BLaER1 treated with 17β-estradiol and CSF1 and Interleukin-3, amounts not matched to agents 10 nM and 100 nM (cell line): ENCODE results near the gene RFX3.

Experiments
- H3K27ac ChIP-seq, 11 experiments: shearing (Covaris generic); formaldehyde crosslinking; 2 replicates each; pipeline ENCODE4 v1.8.1; 2022
- H3K27me3 ChIP-seq, 11 experiments: shearing (Covaris generic); formaldehyde crosslinking; 2 replicates each; pipeline ENCODE4 v1.8.1; 2022
- H3K36me3 ChIP-seq, 11 experiments: shearing (Covaris generic); formaldehyde crosslinking; 2 replicates each; pipeline ENCODE4 v1.8.1; 2022
- H3K4me1 ChIP-seq, 10 experiments: shearing (Covaris generic); formaldehyde crosslinking; 2 replicates each; pipeline ENCODE4 v1.8.1; 2022
- H3K4me2 ChIP-seq, 11 experiments: shearing (Covaris generic); formaldehyde crosslinking; 2 replicates each; pipeline ENCODE4 v1.8.1; 2022
- H3K4me3 ChIP-seq, 10 experiments: shearing (Covaris generic); formaldehyde crosslinking; 2 replicates each; pipeline ENCODE4 v1.8.1; 2022
- H3K9ac ChIP-seq, 11 experiments: shearing (Covaris generic); formaldehyde crosslinking; 2 replicates each; pipeline ENCODE4 v1.8.1; 2022
- H3K9me3 ChIP-seq, 11 experiments: shearing (Covaris generic); formaldehyde crosslinking; replicated peaks in 1 of 11; 2 replicates each; pipeline ENCODE4 v1.8.1; 2022
- H4K20me1 ChIP-seq, 11 experiments: shearing (Covaris generic); formaldehyde crosslinking; 2 replicates each; pipeline ENCODE4 v1.8.1; 2022
- Cebpa-rat ChIP-seq, 11 experiments: shearing (Covaris generic); IDR thresholded peaks; 2 replicates each; pipeline ENCODE4 v1.8.1; 2022

The RFX3 gene

GRCh38 chr9:3497401-3497800 is 28.4 kb downstream of the RFX3 start:
- Histone ChIP-seq H3K36me3 (peaks cover 0 to 10% (median 0%) of the 10 kb centered on the region in 11 experiments; a peak in 2 of 22 replicates), H3K27me3 (no peaks in the 10 kb centered on the region), H3K27ac (no peak overlapping the region), H3K4me3 (no peak overlapping the region), H3K4me1 (no peaks in the 10 kb centered on the region), H3K9me3 (0 out of 22 replicates have a peak, but pooled peaks cover 0 to 4% (median 0%) of the 10 kb centered on the region in 11 experiments), H3K9ac (no peak overlapping the region), H3K4me2 (no peak overlapping the region), H4K20me1 (no peaks in the 10 kb centered on the region)
- TF ChIP-seq Cebpa-rat (IDR thresholded peaks at IDR 0.05), result no peak

DNA sequence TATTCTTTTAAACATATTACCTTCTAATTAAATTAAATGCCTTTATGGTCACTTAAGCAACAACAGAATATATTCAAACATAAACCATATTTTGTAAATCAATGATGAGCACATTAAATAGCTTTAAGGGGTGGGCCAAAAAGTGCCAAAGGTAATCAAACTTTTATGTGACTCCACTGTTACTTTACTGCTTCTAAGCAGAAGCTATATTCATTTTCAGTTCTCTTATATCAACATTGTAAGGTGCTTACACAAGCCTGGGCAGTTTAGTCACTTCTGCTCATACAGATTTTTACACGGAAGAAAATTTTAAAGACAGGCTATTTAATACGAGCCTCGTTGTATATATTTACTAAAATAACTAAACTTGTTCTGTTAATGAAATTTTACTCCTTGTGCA is 29.9 kb downstream of the RFX3 start:
- no peaks in the 10 kb centered on the region for H3K27me3 ChIP-seq
- no peak overlapping the region for H3K4me3 ChIP-seq
- H4K20me1 ChIP-seq, result no peaks in the 10 kb centered on the region
- H3K4me2 ChIP-seq, result no peak overlapping the region
- H3K27ac ChIP-seq, result no peak overlapping the region
- H3K9ac ChIP-seq, result no peak overlapping the region
- H3K4me1 ChIP-seq, result no peaks in the 10 kb centered on the region
- 0 out of 22 replicates have a peak, but pooled peaks cover 0 to 4% (median 0%) of the 10 kb centered on the region in 11 experiments for H3K9me3 ChIP-seq
- H3K36me3 ChIP-seq, result peaks cover 0 to 5% (median 0%) of the 10 kb centered on the region in 11 experiments; a peak in 1 of 22 replicates
- TF ChIP-seq Cebpa-rat (IDR thresholded peaks at IDR 0.05), result no peak

DNA sequence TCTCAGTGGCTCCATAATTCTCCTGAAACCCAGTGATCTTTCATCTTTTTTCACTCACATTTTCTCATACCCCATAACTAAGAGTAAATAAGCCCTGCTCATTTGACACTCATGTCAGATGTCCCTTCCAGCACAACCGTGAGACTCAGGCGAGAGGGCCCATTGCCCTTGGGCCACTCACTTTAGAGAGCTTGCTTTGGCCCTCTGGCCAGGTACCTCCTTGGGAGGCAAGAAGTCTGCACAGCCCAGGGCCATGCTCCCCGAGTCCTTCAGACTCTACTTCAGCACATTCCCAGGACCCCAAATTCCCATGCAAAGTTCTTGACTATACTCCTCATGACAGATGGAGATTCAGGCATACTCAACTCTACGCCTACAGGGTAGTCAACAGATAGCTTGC is 33.6 kb downstream of the RFX3 start:
- no peak overlapping the region for H3K27ac ChIP-seq
- no peak for TF ChIP-seq Cebpa-rat (IDR thresholded peaks at IDR 0.05)
- H3K4me2 ChIP-seq, result no peak overlapping the region
- H3K4me1 ChIP-seq, result no peaks in the 10 kb centered on the region
- H4K20me1 ChIP-seq, result no peaks in the 10 kb centered on the region
- H3K27me3 ChIP-seq, result no peaks in the 10 kb centered on the region
- no peak overlapping the region for H3K9ac ChIP-seq
- H3K36me3 ChIP-seq, result peaks cover 0 to 11% (median 0%) of the 10 kb centered on the region in 11 experiments; a peak in 3 of 22 replicates
- 0 out of 22 replicates have a peak, but pooled peaks cover 0 to 4% (median 0%) of the 10 kb centered on the region in 11 experiments for H3K9me3 ChIP-seq
- no peak overlapping the region for H3K4me3 ChIP-seq

- no peaks in the 10 kb centered on the region for H3K27me3 ChIP-seq
- H3K36me3 ChIP-seq, result peaks cover 0 to 11% (median 0%) of the 10 kb centered on the region in 11 experiments; a peak in 3 of 22 replicates
- TF ChIP-seq Cebpa-rat (IDR thresholded peaks at IDR 0.05), result no peak
- no peaks in the 10 kb centered on the region for H3K4me1 ChIP-seq
- H4K20me1 ChIP-seq, result no peaks in the 10 kb centered on the region
- H3K4me2 ChIP-seq, result no peak overlapping the region
- no peak overlapping the region for H3K9ac ChIP-seq
- H3K4me3 ChIP-seq, result no peak overlapping the region
- no peak overlapping the region for H3K27ac ChIP-seq
- 0 out of 22 replicates have a peak, but pooled peaks cover 0 to 4% (median 0%) of the 10 kb centered on the region in 11 experiments for H3K9me3 ChIP-seq
Measured at GRCh38 chr9:3491450-3491849, 34.4 kb downstream of the RFX3 start.

DNA sequence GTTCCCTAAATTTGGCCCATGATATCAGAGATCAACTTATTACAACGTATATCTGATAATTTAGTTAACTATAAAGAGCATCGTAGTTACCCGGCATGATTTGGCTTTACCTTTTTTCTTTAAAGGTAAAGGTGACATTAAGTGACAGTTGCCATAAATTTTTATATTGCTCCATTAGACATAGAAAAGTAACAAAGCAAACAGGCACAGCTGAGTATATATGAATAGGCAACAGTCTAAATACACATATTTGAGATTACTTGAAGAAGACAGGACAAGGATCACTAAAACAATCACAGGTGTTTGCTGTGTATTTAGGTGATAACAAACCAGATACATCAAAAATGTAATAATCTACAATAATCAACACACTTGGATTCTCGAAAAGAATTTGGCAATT is 34.8 kb downstream of the RFX3 start:
- Histone ChIP-seq H3K4me1 (no peaks in the 10 kb centered on the region), H3K9ac (no peak overlapping the region), H3K4me2 (no peak overlapping the region), H3K36me3 (peaks cover 0 to 11% (median 0%) of the 10 kb centered on the region in 11 experiments; a peak in 3 of 22 replicates), H4K20me1 (no peaks in the 10 kb centered on the region), H3K27ac (no peak overlapping the region), H3K27me3 (no peaks in the 10 kb centered on the region), H3K9me3 (0 out of 22 replicates have a peak, but pooled peaks cover 0 to 4% (median 0%) of the 10 kb centered on the region in 11 experiments), H3K4me3 (no peak overlapping the region)
- TF ChIP-seq Cebpa-rat (IDR thresholded peaks at IDR 0.05), result no peak

GRCh38 chr9:3482578-3482977 is 43.2 kb downstream of the RFX3 start:
- Histone ChIP-seq H3K36me3 (peaks cover 10 to 56% (median 38%) of the 10 kb centered on the region in 11 experiments; a peak in 20 of 22 replicates), H3K9ac (no peak overlapping the region), H3K4me2 (no peak overlapping the region), H3K27me3 (no peaks in the 10 kb centered on the region), H4K20me1 (no peaks in the 10 kb centered on the region), H3K4me3 (no peak overlapping the region), H3K4me1 (peaks cover 0 to 16% (median 8%) of the 10 kb centered on the region in 10 experiments; a peak in 8 of 20 replicates), H3K9me3 (peaks cover 14 to 25% (median 16%) of the 10 kb centered on the region in 11 experiments), H3K27ac (no peak overlapping the region)
- no peak for TF ChIP-seq Cebpa-rat (IDR thresholded peaks at IDR 0.05)

DNA sequence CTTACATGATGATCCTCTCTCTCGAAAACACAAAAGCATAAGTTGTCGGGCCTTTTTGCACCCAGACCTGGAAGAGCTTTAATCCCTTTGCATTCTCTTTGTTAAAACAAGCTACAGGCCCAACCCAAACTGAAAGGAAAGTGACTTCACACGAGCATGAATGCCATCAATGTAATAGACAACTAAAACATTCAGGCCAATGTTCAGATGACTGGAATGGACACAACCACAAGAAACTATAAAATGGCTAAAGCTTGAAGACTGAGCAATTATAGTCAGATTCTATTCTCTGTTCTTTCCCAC is 45.5 kb downstream of the RFX3 start:
- H3K27ac ChIP-seq, result no peak overlapping the region
- peaks cover 19 to 31% (median 25%) of the 10 kb centered on the region in 11 experiments for H3K9me3 ChIP-seq
- TF ChIP-seq Cebpa-rat (IDR thresholded peaks at IDR 0.05), result no peak
- H3K27me3 ChIP-seq, result no peaks in the 10 kb centered on the region
- 0 out of 22 replicates have a peak overlapping the region, but pooled peaks of 2 of the 11 experiments have one; percentile 12 to 43 for H3K4me2 ChIP-seq
- H3K4me1 ChIP-seq, result peaks cover 5 to 21% (median 14%) of the 10 kb centered on the region in 10 experiments; a peak in 18 of 20 replicates
- H3K36me3 ChIP-seq, result peaks cover 10 to 57% (median 43%) of the 10 kb centered on the region in 11 experiments; a peak in 20 of 22 replicates
- H3K9ac ChIP-seq, result no peak overlapping the region
- no peak overlapping the region for H3K4me3 ChIP-seq
- no peaks in the 10 kb centered on the region for H4K20me1 ChIP-seq

GRCh38 chr9:3479514-3480352 is 46.1 kb downstream of the RFX3 start:
- Histone ChIP-seq H3K27ac (no peak overlapping the region), H3K9me3 (peaks cover 19 to 32% (median 25%) of the 10 kb centered on the region in 11 experiments), H3K27me3 (no peaks in the 10 kb centered on the region), H3K9ac (no peak overlapping the region), H3K4me1 (peaks cover 11 to 27% (median 19%) of the 10 kb centered on the region in 10 experiments; a peak in 18 of 20 replicates), H3K4me2 (peak overlapping the region in 3 of 11 experiments; percentile 11 to 43 (median 12); a peak in 2 of 22 replicates), H3K4me3 (no peak overlapping the region), H4K20me1 (no peaks in the 10 kb centered on the region), H3K36me3 (peaks cover 9 to 54% (median 38%) of the 10 kb centered on the region in 11 experiments; a peak in 20 of 22 replicates)
- TF ChIP-seq Cebpa-rat (IDR thresholded peaks at IDR 0.05), result no peak

DNA sequence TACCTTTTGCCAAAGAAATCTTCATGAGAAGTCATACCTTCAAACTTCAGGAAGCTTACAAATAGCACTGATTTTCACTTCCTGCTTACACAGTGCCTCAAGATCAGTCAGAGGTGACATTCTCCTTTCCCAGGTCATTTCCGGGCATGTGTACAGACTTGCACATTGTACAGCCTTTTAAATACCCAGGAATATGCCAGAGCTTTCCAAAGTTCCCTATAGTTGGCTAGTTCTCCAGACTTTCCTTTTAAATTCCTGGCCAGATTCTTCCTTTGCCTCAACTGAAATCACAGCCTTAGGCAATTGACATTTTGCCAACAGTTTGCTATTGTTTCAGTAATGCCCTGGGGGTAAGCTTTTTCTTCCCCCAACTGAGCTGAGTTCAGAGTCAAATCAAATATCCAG is 47.2 kb downstream of the RFX3 start:
- no peak overlapping the region for H3K4me2 ChIP-seq
- peaks cover 0 to 45% (median 29%) of the 10 kb centered on the region in 11 experiments; a peak in 19 of 22 replicates for H3K36me3 ChIP-seq
- no peak overlapping the region for H3K4me3 ChIP-seq
- no peak overlapping the region for H3K9ac ChIP-seq
- no peaks in the 10 kb centered on the region for H3K27me3 ChIP-seq
- H3K27ac ChIP-seq, result no peak overlapping the region
- no peaks in the 10 kb centered on the region for H4K20me1 ChIP-seq
- H3K9me3 ChIP-seq, result peaks cover 19 to 32% (median 25%) of the 10 kb centered on the region in 11 experiments
- TF ChIP-seq Cebpa-rat (IDR thresholded peaks at IDR 0.05), result no peak
- peaks cover 14 to 34% (median 22%) of the 10 kb centered on the region in 10 experiments; a peak in 19 of 20 replicates for H3K4me1 ChIP-seq
